GM19467 (cell line): Measurements from ENCODE around the gene ZNF90.
"Not testable (repeated sequence)": the region's sequence is repeated elsewhere in the genome, so short reads cannot be mapped to it uniquely, and the experiment has no call there.

Experiments
- ATAC-seq: cut with Tn5 transposase; IDR thresholded peaks from one replicate; pipeline ENCODE4 v1.9.1; 2021; ENCODE audit warnings: mild to moderate bottlenecking, moderate library complexity; ENCODE audit not compliant: unreplicated experiment

The ZNF90 gene

DNA sequence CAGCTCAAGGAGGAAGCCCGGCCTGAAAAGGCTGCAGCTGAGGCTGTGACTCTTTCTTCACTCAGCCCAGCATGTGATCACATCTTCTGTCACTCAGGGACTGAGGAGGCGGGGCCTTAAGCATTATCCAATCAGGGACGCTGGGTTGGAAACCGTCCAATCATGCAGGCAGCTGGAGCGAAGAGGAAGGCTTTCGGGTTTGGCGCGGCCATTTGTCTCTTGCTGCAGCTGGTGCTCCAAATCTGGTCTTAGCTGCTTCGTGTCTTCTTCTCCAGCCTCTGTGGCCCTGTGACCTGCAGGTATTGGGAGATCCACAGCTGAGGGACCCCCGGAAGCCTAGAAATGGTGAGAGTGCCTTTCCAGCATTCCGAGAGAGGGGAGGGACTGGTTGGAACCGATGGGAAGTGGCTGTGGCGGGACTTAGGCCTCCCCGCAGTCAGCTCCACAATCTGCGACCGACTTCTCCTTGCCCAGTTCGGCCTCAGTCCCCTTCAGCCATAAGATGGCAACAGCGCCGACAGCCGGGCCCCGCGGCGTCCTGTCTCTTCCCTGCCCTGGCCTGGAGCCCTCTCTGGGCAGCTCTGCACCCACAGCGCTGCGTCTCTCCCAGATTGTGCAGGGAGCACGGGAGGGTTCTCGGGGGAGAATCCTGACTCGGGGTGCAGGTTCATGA is at the start of gene ZNF90:
Gene ZNF90 (plus strand): TSS at position 210 of the 673 bp plus-strand sequence. CDS start 133 bp downstream, at position 343.
- ATAC-seq: peak; percentile 79

DNA sequence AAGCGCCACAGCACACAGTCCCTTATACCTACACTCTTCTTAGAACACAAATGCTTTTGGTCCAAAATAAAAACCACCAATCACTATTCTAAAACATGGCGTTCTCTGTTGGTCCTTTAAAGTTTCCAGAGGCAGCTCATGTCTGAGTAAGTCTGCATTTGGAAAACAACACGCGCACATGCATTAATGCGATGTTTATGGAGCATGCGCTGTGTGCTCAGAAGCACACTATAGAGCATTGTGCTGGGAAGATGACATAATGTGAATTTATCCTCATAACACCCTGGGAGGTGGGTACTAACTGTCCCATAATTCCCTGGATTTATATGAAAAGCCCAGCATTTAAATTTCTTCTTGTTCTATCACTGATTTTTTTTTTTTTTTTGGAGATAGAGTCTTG is 49.2 kb upstream of the ZNF90 start:
- ATAC-seq: no peak

DNA sequence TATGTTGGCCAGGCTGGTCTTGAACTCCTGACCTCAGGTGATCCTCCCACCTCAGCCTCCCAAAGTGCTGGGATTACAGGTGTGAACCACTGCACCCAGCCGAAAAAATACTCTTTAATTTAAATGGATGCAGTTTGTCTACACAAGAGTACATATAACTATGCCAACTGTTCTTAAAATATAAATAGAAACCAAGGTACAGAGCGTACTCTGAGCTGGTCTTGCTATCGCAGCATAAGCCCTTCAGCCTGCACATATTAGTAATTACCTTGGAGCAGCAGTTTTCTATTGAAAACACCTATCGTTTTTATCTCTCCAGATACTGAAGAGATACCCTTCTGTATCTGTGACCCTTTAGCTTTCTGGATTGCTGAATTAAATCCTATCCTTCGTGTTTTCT is 41.9 kb upstream of the ZNF90 start:
- ATAC-seq: no peak

- ATAC-seq: no peak
Measured at GRCh38 chr19:20038358-20039202, 39.2 kb upstream of the ZNF90 start.

DNA sequence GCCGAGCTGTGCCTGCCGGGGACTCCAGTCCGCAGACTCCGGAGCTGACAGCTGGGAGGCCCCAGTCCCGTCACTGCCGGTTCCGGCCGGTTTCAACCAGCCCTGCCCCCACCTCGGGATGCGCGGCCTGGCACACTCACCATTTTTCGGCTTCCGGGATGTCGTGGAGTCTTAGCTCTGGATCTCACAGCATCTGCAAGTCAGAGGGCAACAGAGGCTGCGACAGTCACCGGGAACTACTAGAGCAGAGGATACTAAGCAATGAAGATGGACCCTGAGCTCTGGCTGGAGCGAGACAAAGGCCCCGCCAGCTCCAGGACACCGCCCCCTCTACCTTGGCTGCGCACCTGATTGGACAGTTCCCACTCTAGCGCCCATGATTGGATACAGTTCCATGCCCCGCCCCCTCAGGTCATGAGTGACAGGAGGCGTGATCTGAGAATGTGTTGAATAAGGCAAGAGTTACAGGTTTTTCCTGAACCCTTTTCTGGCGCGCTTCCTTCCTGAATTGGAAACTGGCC is 38.5 kb upstream of the ZNF90 start, which contains the start of gene ZNF682:
Gene ZNF682 (minus strand): TSS at position 303 of the 521 bp plus-strand sequence. CDS start 160 bp downstream, at position 143.
- ATAC-seq: peak; percentile 92

GRCh38 chr19:20044663-20045062 is 33.1 kb upstream of the ZNF90 start:
- no peak for ATAC-seq

- ATAC-seq: not testable (repeated sequence)
Measured at GRCh38 chr19:20045742-20046141, 32.1 kb upstream of the ZNF90 start.

GRCh38 chr19:20051841-20052768 is 25.7 kb upstream of the ZNF90 start:
- peak; percentile 97 for ATAC-seq

DNA sequence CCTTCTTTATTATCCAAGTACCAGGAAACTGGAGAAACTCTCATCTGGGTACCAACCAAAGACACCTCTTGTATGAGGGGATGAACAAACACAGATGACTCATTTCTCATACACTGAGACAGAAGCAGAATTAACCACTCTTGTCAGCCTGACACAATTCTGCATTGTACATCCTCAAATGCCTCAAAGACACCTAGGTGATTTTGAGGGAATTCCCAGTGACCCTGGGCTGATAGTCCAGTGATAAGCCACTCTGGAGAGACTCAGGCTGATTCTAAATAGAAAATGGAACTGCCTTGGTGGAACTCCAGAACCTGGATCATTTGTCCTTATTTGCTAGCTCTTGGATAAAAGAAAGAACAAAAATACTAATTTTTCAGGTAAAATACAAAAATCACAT is 19.1 kb upstream of the ZNF90 start:
- ATAC-seq: not testable (repeated sequence)

DNA sequence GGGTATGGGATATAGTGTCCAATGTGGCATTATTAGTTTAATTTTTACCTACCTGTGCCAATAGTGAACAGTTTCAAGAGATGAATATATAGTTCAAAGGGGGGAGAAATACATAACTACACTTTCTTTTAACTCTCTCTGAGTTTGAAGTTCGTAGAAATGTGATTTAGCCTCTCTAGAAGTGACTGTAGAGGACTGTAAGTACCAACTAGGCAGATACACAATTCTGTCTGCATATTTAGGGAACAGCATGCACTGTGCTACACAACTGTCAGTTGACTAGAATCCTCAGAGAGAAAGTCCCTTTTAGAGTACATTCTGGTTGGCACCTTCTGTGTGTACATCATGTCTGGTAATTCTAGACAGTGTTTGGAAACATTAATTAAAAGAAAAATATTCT is 17.5 kb upstream of the ZNF90 start:
- ATAC-seq: no peak

- no peak for ATAC-seq
Measured at GRCh38 chr19:20066861-20067260, 10.9 kb upstream of the ZNF90 start.

DNA sequence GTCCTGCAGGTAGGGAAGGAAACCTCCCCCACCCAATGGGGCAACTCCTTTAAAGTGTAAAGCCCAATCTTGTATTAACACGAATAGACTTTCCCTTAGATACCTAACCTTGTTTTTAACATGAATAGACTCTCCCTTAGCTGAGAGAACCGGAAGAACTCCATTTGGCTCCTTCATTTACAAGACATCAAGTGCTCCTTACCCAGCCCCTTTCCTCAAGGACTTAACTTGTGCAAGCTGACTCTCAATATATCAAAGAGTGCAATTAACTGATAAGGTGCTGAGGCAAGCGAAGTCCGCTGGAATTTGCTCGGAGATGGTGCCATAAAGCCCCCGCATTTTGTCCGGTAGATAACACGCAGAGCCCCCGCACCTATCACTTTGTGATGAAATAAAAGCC is 9.9 kb upstream of the ZNF90 start:
- no peak for ATAC-seq

DNA sequence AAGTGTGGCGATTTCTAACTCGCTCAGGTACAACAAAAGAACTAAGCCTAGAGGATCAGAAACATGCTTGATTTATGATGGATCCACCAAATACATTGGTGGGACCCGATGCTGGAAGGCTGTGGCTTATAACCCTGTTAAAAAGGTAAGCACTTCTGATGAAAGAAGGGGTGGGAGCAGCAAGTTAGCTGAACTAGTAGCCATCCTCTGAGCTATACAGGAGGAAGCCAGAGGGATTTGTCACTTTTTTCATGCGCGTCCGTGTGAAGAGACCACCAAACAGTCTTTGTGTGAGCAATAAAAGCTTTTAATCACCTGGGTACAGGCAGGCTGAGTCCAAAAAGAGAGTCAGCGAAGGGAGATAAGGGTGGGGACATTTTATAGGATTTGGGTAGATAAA is 9.2 kb upstream of the ZNF90 start:
- ATAC-seq: not testable (repeated sequence)

DNA sequence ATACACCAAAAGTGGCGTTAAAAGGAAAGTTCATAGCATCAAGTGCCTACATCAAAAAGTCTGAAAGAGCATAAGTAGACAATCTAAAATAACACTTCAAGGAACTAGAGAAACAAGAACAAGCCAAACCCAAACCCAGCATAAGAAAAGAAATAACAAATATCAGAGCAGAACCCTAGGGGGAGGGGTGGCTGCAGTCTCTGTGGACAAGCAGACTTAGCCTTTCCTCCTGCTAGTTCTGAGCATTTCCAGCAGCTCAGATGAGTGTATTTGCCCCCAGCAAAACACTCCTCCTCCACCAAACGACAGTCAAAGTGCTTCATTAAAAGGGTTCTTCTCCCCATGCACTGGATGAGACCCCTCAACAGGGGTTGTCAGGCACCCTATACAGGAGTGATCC is 7.1 kb upstream of the ZNF90 start:
- no peak for ATAC-seq

- no peak for ATAC-seq
Measured at GRCh38 chr19:20072936-20073335, 4.9 kb upstream of the ZNF90 start.

GRCh38 chr19:20078581-20079031 is 806 bp downstream of the ZNF90 start:
- no peak for ATAC-seq

DNA sequence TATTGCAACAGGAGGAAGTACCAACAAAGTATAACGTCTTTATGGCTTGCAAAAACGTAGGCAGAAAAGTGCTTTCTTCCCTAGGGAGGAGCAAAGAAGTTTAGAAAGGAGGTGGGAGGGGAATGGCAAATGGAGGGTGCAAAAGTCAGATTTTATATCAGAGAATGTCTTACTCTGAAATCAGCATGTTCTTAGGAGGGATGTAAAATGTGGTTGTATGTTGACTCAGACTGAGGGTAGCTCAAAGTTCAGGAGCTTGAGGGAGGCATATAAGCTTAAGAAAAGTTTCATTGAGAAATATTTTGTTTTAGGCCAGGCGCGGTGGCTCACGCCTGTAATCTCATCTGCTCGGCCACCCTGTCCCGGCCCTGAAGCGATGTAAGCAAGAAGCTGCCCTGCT is 1.7 kb downstream of the ZNF90 start:
- no peak for ATAC-seq

DNA sequence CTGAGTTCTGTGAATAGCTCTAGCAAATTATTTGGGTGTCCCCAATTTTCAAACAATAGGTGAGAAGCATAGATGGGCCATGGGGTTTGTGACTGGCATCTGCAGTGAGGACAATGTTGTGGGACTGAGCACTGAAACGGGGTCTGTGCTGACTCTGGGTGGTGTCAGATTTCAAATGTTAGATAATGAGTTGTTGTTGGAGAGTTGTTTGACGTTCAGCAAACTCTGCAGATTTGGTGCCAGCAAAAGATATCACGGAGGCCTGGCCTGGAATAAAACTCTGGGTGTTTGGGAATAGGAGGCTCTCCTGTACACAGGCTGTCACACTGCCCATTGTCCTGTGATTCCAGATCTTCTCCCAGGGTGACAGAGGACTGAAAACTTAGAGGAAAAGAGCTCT is 2.9 kb downstream of the ZNF90 start:
- no peak for ATAC-seq

GRCh38 chr19:20082232-20082833 is 4.5 kb downstream of the ZNF90 start:
- not testable (repeated sequence) for ATAC-seq

DNA sequence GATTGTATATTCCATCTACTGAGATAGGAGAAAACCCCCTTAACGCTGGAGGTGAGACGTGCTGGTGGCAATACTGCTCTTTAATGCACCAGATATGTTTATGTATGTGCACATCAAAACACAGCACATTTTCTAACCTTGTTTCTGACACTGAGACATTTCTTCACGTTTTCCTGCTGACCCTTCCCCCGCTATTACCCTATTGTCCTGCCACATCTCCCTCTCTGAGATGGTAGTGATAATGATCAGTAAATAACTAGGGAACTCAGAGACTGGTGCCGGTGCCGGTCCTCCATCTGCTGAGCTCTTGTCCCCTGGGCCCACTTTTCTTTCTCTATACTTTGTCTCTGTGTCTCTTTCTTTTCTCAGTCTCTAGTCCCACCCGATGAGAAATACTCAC is 5.1 kb downstream of the ZNF90 start:
- ATAC-seq: not testable (repeated sequence)
